HG02571 (cell line): ENCODE data around the gene TEX38.
A peak's percentile ranks its signal among the peaks of the same experiment; 100 is the strongest.
"Not testable (repeated sequence)": the region's sequence is repeated elsewhere in the genome, so short reads cannot be mapped to it uniquely, and the experiment has no call there.

Source experiments
- ATAC-seq: cut with Tn5 transposase; IDR thresholded peaks from one replicate; pipeline ENCODE4 v1.9.1; 2021; ENCODE audit warnings: mild to moderate bottlenecking, moderate library complexity; ENCODE audit not compliant: unreplicated experiment

The TEX38 gene

DNA sequence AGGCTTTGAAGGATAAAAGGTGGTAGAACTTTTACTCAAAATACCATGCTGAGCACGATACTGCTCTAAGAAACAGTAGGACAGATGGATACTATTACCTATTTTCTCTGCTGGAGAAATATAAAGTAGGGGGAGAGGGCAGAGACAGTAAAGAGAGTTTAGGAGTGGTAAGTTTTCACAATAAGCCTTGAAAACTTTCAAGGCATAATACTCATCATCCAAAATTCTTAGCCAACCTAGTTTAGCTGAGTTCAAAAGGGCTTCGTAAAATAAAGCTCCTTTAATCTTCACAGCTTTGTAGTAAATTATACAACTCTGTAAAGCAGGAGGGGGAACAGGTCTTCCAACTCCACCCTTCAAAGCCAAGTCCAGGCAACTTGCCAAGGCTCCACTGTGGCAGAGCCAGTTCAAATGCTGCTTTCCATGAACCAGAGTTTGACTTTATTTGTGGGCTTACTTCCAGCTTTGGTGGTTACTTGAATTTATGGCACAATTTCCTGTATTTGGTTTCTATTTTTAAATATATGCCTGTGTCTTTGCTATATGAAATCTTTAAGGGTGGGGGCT lies 15.5 kb downstream of the TEX38 start:
- no peak for ATAC-seq

DNA sequence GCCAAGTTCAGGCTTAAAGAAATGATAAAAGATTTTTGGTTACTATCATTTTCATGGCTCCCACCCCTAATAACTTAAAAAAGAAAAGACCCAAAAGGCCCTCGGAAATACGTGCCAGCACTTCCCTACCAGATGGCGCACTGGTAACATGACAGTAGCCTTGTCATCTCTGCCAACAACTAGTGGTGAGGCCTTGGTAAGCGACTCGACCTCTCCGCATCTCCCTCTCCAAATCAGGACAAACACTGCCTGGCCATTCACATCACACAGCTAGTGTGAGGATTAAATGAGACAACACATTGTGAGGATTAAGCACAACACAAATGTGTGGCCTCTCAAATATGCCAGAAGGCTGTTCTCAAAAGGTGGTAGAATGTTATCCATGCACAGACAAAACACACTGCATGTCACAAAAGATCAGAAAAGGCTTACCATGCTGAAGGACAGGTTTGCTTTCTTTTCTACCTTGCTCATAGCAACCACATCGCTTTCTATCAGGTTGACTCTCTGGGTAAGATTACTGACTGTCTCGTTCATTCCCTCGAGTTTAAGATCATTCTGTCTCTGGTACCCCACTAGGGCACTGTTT lies 16.4 kb downstream of the TEX38 start:
- no peak for ATAC-seq

DNA sequence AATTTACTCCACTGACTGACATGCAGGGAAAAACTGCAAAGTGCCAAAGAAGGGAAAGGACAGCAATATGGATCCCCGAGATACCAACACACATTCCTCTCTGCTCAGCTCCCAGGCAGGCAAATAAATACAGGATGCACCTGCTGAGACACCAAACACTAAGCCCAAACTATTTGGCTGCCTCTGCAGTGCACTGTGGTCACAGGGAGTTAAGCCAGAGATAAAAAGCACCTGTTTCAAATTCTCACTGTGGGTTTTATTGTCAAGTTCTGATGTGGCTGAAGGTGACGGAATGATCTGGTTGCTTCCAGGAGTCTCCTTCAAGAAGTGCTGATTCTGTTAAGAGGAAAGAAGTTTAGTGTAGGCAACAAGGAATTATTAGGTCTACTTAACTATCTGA lies 17.7 kb downstream of the TEX38 start:
- ATAC-seq = no peak

DNA sequence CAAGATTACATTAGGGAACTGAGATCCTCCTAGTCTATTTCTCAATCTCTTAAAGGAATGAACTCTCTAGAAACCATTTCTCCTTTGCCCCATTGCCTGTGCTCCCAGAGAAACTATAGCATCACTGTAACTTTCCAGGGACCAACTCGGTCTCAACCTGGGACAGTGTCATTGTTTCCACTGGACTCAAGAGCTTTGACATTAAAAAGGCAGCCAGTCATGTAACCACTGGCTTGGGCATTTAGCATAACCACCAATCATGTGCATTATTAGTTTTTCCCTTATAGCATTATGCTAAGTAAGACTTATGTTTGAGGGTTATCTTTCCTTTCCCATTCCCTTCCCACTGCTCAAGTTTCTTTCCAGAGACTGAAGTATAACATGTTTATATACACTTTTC lies 18.2 kb downstream of the TEX38 start:
- ATAC-seq = no peak

DNA sequence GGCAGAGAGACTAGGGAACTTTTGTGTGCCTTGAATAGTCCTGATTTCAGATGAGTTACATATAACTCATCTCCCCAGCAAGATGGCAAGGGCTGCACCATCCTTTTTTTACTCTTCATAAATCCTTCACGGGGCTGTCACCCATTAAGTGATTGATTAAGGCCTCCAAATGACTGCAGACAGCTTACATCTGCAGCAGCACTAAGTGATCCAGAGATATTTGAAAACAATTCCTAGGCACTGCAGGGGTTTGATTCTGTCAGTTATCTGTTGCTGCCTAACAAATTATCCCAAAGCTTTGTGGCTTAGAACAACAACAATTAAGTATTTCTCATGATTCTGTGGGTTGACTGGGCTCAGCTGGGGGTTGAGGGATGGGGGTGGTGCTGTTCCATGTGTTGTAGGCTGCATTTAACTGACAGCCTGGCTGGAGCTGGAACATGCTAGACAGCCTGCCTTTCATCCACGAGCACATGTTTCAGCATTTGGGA lies 19.3 kb downstream of the TEX38 start:
- no peak for ATAC-seq

DNA sequence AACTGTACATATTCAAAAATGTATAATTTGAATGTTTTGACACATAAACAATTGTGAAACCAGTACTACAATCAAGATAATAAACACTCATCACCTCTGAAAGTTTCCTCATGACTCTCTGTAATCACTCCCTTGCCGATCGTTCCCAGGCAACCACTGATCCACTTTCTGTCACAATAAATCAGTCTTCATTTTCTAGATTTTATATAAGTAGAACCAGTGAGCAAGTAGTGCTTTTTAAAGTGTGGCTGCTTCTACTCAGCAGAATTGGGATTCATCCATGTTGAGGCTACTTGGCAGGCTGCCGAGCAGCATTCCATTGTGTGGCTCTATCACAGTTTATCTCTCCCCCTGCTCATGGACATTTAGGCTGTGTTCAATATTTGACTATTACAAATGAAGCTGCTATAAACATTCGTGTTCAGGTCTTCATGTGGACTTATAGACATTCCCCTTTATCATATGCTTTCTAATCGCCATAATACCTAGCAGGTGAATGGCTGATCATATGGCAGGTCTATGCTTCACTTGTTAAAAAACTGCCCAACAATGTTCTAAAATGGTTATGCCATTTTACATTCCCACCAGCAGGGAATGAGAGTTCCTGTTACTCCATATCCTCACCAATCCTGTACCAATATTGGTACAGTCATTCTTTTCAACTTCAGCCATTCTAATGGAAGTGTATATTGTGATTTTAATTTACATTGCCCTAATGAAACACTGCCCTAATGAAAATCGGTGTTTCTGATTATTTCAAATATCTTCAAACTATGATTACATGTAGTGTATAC lies 20.5 kb downstream of the TEX38 start:
- ATAC-seq = no peak

DNA sequence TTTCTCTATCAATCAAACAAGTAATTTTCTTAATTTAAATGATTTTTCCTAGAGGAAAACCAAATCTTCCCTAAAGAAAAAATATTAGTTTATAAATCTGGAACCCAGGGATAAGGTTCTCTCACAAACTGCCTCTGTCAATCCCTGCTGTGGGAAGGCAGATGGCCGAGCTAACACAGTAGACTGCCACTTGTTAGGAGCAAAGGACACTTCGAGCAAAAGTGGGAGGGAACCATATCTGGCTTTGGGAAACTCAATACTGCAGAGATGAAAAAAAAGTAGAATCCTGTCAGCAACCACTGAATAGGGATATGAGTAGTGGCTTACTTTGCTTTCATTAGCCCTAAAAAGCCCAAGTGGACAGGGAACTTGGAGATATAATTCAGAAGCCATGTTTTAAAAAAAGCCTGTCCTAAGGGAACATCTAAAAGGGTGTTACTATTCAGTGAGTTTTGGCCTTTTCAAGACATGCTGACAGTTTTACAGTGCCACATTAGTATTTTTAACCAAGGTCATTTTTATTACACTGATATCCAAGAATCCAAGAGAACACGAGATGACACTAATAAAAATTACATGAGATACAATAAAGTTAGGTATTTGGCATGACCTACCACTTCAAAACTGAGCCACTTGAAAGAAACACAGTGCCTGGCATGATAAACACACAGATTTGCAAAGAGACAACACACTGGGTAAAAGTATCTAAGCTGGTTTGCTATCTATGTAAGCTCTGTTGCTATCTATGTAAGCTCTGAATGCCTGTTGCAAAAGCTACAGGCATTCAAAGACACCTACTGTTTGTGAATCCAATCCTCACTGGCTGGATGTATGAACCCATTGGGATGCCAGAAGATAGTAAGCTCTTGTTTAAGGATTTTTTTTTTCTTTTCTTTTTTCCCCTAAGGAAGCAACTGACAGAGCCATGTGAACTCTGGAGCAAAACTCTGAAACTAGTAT lies 21.4 kb downstream of the TEX38 start:
- no peak for ATAC-seq

DNA sequence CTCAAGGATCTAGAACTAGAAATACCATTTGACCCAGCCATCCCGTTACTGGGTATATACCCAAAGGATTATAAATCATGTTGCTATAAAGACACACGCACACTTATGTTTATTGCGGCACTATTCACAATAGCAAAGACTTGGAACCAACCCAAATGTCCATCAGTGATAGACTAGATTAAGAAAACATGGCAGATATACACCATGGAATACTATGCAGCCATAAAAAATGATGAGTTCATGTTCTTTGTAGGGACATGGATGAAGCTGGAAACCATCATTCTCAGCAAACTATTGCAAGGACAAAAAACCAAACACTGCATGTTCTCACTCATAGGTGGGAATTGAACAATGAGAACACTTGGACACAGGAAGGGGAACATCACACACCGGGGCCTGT lies 23.0 kb downstream of the TEX38 start:
- ATAC-seq = not testable (repeated sequence)

DNA sequence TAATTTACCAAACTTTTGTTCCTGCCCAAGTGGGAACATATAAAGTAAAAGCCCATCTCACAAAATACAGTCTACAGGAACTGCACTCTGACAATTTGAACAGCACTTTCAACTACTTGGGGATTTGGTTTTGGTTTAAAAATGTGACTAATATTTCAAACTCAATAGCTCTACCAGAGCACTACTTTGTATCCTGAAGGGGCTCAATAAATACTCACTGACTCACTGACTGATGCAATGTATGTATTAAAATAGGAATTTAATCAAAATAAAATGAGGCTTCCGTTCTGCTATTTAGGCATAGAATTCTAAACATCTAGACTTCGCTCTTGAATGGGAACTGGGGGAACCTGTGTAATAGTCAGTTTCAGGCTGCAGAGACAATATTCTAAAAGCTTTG lies 25.4 kb downstream of the TEX38 start:
- ATAC-seq = no peak

DNA sequence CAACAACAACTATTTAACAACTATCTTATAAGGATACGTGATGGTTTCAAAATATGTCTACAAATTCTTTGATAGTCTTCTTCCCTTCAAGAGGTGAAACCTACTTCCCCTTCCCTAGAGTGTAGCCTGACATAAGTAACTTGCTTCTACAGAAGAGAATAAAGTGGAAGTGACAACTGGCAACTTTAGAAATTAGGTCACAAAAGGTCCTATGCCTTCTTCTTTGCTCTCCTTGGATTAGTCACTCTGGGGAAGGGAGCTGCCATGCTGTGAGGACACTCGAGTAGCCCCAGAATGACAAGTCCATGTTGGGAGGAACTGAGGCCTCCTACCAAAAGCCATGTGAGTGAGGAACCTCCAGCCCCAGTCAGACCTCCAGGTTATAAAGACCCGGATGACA lies 28.0 kb downstream of the TEX38 start:
- ATAC-seq = no peak

DNA sequence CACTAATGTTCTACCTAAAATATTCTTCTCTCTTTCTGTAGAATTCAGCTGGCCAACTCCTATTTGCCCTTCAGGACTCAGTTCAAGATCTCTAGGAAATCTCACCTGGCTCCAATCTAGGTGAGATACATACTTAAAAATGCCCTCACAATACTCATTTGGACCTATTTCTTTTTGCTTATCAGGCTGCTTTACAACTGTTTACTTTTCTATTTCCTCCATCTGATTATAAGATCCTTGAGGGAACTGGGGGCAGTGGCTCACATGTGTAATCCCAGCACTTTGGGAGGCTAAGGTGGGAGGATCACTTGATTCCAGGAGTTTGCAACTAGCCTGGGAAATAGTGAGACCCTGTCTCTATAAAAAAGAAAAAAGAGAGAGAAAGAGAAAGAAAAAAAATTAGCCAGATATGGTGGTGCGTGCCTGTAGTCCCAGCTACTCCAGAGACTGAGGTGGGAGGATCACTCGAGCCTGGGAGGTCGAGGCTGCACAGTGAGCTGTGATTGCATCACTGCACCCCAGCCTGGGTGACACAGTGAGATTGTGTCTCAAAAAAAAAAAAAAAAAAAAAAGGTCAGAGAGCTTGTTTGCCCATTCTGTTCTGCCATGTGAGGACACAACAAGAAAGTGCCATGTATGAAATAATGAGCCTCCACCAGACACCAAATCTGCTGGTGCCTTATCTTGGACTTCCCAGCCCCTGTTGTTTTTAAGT lies 32.4 kb downstream of the TEX38 start:
- no peak for ATAC-seq

DNA sequence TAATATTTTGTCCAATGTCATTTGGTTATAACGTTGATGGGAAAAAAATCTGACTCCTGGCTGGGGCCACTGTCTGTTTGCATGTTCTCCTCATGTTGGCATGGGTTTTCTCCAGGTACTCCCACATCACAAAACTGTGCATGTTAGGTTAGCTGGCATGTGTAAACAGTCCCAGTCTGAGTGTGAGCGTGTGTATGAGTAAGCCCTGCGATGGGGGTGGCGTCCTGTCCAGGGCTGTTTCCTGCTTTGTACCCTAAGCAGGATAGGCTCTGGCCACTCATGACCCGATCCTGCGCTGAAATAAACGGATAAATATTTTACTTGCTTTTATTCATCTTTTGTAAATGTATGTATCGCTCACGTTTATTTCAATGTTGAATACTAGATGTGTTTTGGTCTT lies 33.8 kb downstream of the TEX38 start:
- no peak for ATAC-seq

DNA sequence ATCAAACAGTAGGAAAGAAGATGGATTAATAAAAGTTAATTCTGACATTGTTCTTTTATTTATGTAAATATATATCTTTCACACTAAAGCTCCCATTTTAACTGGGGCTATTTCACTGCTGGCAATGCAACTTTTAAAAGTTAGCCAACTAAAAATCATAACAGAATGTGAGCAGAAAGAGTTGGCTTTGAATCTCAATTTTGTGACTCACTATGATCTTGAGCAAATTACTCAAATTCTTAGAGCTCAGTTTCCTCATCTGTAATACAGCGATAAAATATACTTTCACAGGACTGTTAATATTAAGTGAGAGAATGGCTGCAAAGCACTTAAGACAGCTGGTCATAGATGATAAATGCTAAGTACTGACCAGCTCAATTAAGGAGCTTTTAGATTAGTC lies 36.5 kb downstream of the TEX38 start:
- no peak for ATAC-seq

DNA sequence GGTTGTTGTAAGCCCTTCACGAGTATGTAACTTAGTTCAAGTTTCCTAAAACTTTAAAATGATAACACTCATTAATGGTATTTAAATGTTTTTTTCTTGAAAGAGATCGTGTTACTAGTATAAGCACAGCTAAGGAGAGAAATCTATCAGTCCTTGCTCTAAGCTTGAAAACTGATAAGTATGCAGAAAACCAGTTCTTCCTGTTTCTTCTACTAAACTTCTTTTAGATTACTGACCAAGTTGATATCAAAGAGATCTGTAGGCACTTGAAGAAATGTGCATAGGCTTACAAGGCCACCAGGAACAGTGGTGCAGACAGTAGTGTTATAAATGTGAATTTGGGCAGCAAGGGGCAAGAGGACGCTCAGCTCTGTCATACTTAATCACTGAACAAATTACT lies 43.3 kb downstream of the TEX38 start:
- ATAC-seq = no peak

DNA sequence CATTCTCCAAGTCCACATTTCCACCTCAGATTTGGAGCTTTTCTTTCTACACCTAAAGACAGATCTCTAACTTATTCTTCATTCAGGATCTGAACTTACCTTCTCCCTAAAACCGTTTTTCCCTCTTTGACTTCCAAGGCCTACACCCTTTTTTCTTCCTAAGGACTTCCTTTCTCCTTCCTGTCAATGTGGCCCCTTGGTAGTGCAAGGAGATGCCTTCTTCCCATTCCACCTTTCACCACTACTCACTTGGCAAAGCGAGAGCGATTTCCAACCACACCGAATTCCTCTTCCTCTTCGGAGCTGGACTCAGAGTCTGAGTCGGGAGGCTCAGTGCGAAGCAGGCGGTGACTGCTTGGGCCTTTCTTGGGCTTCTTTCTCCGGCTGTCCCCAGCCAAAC lies 46.0 kb downstream of the TEX38 start:
- no peak for ATAC-seq

DNA sequence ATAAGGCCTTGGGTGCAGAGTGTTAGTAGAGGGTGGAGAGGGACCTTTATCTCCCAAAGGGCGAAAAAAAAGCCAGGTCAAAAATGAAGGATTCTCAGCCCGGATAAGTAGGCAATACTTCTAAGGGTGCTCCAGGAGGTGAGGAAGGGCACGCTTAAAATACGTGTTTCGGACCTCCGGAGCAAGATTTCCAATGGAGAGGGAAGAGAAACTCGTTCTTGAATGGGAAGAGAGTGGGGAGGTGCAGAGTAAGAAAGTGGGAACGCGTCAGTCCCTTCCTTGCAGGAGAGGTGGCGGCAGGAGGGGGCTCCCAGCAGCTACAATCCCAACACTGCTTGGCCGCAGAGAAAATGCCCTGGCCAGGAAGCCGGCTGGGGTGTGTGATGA lies 46.7 kb downstream of the TEX38 start:
- no peak for ATAC-seq

DNA sequence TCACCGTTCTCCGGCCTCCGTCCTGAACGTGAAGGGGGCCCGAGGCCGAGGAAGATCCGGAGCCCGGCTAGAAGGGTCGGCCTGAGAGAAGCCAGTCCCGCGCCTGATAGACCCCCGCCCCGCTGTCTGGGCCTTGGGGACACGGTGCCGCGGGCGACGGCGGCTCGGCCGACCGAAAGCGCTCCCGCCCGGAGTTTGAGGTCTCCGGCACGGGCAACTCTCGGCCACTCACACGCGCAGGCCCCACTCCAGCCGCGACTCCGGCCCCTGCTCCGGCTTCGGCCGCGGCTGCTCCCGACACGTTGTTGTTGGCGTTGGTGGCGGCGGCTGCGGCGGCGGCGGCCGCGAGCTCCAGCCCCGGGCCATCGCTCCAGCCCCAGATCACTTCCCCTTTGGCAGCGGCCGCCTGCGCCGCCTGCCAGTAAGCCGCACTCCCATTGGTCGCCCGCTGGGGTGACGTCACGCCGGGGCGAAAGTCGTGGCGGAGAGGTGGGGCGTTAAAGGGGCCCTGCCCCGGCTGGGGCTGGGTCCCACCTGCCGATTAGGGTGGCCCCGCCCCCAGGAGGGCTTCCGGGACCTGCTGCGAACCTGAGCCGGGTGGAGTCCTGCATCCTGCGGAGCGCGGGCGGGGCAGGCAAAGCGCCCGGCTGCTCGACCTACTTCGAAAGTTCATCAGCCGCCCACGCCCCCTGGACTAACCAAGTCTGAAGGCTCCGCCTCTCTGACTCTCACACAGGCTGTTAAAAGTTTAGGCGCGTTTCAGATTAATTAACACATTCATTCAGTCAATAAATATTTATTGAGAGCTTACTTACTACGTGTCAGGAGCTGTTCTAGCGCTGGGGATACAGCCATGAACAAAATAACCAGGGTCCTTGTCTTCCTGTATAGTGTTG lies 47.3 kb downstream of the TEX38 start, which contains the start of gene EFCAB14:
TSS of gene EFCAB14 (minus strand) at position 388 of the 896 bp plus-strand sequence. CDS start 1,027 bp downstream, outside the sequence.
- ATAC-seq = peak; percentile 97

DNA sequence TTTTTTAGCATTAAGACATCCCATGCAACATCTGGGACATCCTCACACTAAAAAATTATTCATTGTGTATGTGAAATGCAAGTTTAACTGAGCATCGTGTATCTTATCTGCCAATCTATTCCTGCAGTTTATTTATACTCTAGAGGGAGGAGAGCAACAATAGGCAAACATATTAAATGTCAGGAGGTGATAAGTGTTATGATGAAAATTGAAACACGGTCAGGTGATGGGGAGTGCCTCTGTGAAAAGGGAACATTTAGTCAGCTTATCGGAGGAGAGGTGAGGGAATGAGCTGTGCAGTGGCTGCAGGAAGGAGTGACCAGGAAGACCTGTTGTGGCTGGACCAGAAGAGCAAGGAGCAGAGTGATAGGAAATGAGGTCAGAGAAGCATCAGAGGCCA lies 48.0 kb downstream of the TEX38 start:
- no peak for ATAC-seq

DNA sequence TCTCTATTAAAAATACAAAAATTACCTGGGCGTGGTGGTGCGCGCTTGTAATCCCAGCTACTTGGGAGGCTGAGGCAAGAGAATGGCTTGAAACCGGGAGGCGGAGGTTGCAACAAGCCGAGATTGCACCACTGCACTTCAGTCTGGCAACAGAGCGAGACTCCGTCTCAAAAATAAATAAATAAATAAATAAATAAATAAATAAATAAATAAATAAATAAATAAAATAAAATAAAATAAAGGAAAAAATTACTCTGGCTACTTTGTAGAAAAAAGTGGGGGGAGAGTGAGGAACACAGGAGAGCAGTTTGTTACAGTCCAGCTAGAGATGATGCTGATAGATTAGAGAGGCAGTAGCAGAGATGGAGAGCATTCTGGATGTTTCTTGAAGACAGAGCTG lies 48.7 kb downstream of the TEX38 start:
- not testable (repeated sequence) for ATAC-seq
